DND-41 (cell line): ENCODE measurements around the gene ENTR1.

ENCODE experiments used
- ATAC-seq: fragments of 200-7000 bp; cut with Tn5 transposase; 3 replicates; pipeline ENCODE4 v1.9.1; 2021; ENCODE audit warnings: low read depth; ENCODE audit not compliant: insufficient read depth
- DNase-seq: peaks from one replicate; pipeline ENCODE4 v3.0.0-alpha.2; 2020
- H2AFZ ChIP-seq: 2 replicates; pipeline ENCODE4 v1.6.0; 2012; ENCODE audit warnings: low read depth, low read length
- H3K27ac ChIP-seq: 2 replicates; pipeline ENCODE4 v1.5.1; 2012; ENCODE audit warnings: low read length, inconsistent platforms
- H3K27me3 ChIP-seq: fragments of 200-600 bp; sonication (generic); 2 replicates; pipeline ENCODE4 v1.6.0; 2012; ENCODE audit warnings: low read length, mild to moderate bottlenecking, inconsistent platforms; ENCODE audit not compliant: insufficient read depth, poor library complexity
- H3K36me3 ChIP-seq: 2 replicates; pipeline ENCODE4 v1.5.1; 2012; ENCODE audit warnings: low read length, inconsistent platforms; ENCODE audit not compliant: insufficient read depth
- H3K4me1 ChIP-seq: 2 replicates; pipeline ENCODE4 v1.5.1; 2012; ENCODE audit warnings: mild to moderate bottlenecking, low read length; ENCODE audit not compliant: insufficient read depth
- H3K4me2 ChIP-seq: 2 replicates; pipeline ENCODE4 v1.6.0; 2012; ENCODE audit warnings: mild to moderate bottlenecking, moderate library complexity, low read length, inconsistent platforms; ENCODE audit not compliant: insufficient read depth
- H3K4me3 ChIP-seq, 2 experiments: fragments of 200-600 bp in 1 of 2; shearing (Covaris generic) in 1 of 2; 2 replicates each; pipeline ENCODE4 v1.5.1; 2012 to 2016; ENCODE audit warnings: inconsistent platforms in 2 of 2, low read length in 2 of 2, mild to moderate bottlenecking in 2 of 2, low read depth in 1 of 2, moderate library complexity in 1 of 2
- H3K79me2 ChIP-seq: 2 replicates; pipeline ENCODE4 v1.6.0; 2012; ENCODE audit warnings: low read length, inconsistent platforms; ENCODE audit not compliant: insufficient read depth
- H3K9ac ChIP-seq: 2 replicates; pipeline ENCODE4 v1.6.0; 2012; ENCODE audit warnings: low read depth, mild to moderate bottlenecking, inconsistent platforms, low read length, moderate library complexity
- H3K9me3 ChIP-seq: 2 replicates; pipeline ENCODE4 v1.5.1; 2012; ENCODE audit warnings: low read length, moderate library complexity, mild to moderate bottlenecking, inconsistent platforms; ENCODE audit not compliant: insufficient read depth, severe bottlenecking
- H4K20me1 ChIP-seq: 2 replicates; pipeline ENCODE4 v1.6.0; 2012; ENCODE audit warnings: low read length; ENCODE audit not compliant: insufficient read depth
- CTCF ChIP-seq: IDR thresholded peaks from 2 replicates; pipeline ENCODE4 v1.5.1; 2012; ENCODE audit warnings: borderline replicate concordance, low read length, moderate library complexity, mild to moderate bottlenecking; ENCODE audit not compliant: poor library complexity, severe bottlenecking; ENCODE audit errors: extremely low read depth
- EZH2 ChIP-seq: IDR thresholded peaks from 3 replicates; pipeline ENCODE4 v1.6.1; 2012; ENCODE audit warnings: borderline replicate concordance, low read depth, mild to moderate bottlenecking, moderate library complexity, low read length, inconsistent platforms; ENCODE audit not compliant: severe bottlenecking

Gene ENTR1

GRCh38 chr9:136453326-136453725 lies 42.9 kb upstream of the ENTR1 start:
- Histone ChIP-seq H3K4me3 (no peak overlapping the region), H4K20me1 (peaks cover 17% of the 10 kb centered on the region), H3K4me2 (no peak overlapping the region), H2AFZ (no peak overlapping the region), H3K9ac (no peak overlapping the region), H3K27me3 (no peaks in the 10 kb centered on the region), H3K79me2 (no peaks in the 10 kb centered on the region), H3K4me1 (no peaks in the 10 kb centered on the region), H3K9me3 (no peaks in the 10 kb centered on the region), H3K27ac (no peak overlapping the region), H3K36me3 (peaks cover 87% of the 10 kb centered on the region)
- no peak for DNase-seq
- no peak for TF ChIP-seq EZH2
- no peak for TF ChIP-seq CTCF
- ATAC-seq = no peak

- Histone ChIP-seq H3K79me2 (no peaks in the 10 kb centered on the region), H3K9ac (no peak overlapping the region), H2AFZ (no peak overlapping the region), H3K27ac (no peak overlapping the region), H3K36me3 (peaks cover 88% of the 10 kb centered on the region), H3K9me3 (no peaks in the 10 kb centered on the region), H3K4me2 (no peak overlapping the region), H3K27me3 (no peaks in the 10 kb centered on the region), H3K4me3 (no peak overlapping the region), H3K4me1 (no peaks in the 10 kb centered on the region), H4K20me1 (peaks cover 9% of the 10 kb centered on the region)
- no peak for DNase-seq
- ATAC-seq = no peak
- no peak for TF ChIP-seq EZH2
- no peak for TF ChIP-seq CTCF
Observed at GRCh38 chr9:136451221-136451877, 40.9 kb upstream of the ENTR1 start.

GRCh38 chr9:136448655-136449054 lies 38.2 kb upstream of the ENTR1 start:
- H3K9ac ChIP-seq = no peak overlapping the region
- no peaks in the 10 kb centered on the region for H3K9me3 ChIP-seq
- ATAC-seq (no peak), DNase-seq (no peak)
- no peaks in the 10 kb centered on the region for H3K79me2 ChIP-seq
- no peak overlapping the region for H3K4me2 ChIP-seq
- no peaks in the 10 kb centered on the region for H3K4me1 ChIP-seq
- TF ChIP-seq EZH2 = no peak
- no peak for TF ChIP-seq CTCF
- H3K27ac ChIP-seq = no peak overlapping the region
- no peak overlapping the region for H3K4me3 ChIP-seq
- no peak overlapping the region for H2AFZ ChIP-seq
- H3K27me3 ChIP-seq = no peaks in the 10 kb centered on the region
- peaks cover 82% of the 10 kb centered on the region for H3K36me3 ChIP-seq
- H4K20me1 ChIP-seq = peaks cover 14% of the 10 kb centered on the region

- TF ChIP-seq EZH2 (no peak), CTCF (no peak)
- H3K27ac ChIP-seq = no peak overlapping the region
- H3K9me3 ChIP-seq = no peaks in the 10 kb centered on the region
- H3K4me2 ChIP-seq = no peak overlapping the region
- no peak overlapping the region for H3K4me3 ChIP-seq
- H4K20me1 ChIP-seq = peaks cover 10% of the 10 kb centered on the region
- H3K9ac ChIP-seq = no peak overlapping the region
- no peaks in the 10 kb centered on the region for H3K27me3 ChIP-seq
- DNase-seq = no peak
- no peak overlapping the region for H2AFZ ChIP-seq
- H3K36me3 ChIP-seq = peaks cover 89% of the 10 kb centered on the region
- H3K79me2 ChIP-seq = no peaks in the 10 kb centered on the region
- ATAC-seq = no peak
- H3K4me1 ChIP-seq = no peaks in the 10 kb centered on the region
Observed at GRCh38 chr9:136447173-136447778, 36.9 kb upstream of the ENTR1 start.
